Spleen (tissue), 7 donors: ENCODE measurements around the gene FBXW7.

Experiments
- CTCF ChIP-seq, 11 experiments: fragments of 200-600 bp in 7 of 11; fragments of 450-650 bp in 4 of 11; sonication (generic) in 4 of 11; IDR thresholded peaks in 8 of 11; conservative IDR thresholded peaks in 3 of 11; 1 replicate in 7 of 11; 2 replicates in 4 of 11; pipeline versions ENCODE4 v1.4.0 to v1.8.0; 2016 to 2021; ENCODE audit warnings: antibody characterized with exemption in 11 of 11, inconsistent platforms in 4 of 11, mild to moderate bottlenecking in 1 of 11
- POLR2A ChIP-seq, 3 donors: fragments of 450-650 bp; IDR thresholded peaks; one replicate each; pipeline ENCODE4 v1.5.1; 2017; ENCODE audit warnings: antibody characterized with exemption in 3 of 3, mild to moderate bottlenecking in 1 of 3
- POLR2AphosphoS5 ChIP-seq, 3 donors: sonication (generic); formaldehyde crosslinking; IDR thresholded peaks; one replicate each; pipeline ENCODE4 v1.5.1; 2017; ENCODE audit warnings: antibody characterized with exemption in 3 of 3
- donor health status: DM: no; HTN: no; CAD: no; lungs with moderate emphysema.
- donor health status: DM: no; HTN: no; CAD: no.
- donor health status: DM: no; HTN: no; CAD: no.

GRCh38 chr4:152398060-152398459, 137.8 kb downstream of the FBXW7 start:
- TF ChIP-seq CTCF (IDR thresholded peaks at IDR 0.05 in 8 of 11, conservative IDR thresholded peaks at IDR 0.05 in 3 of 11) (peak in 2 of 11 experiments; percentile 8 to 31), POLR2A (IDR thresholded peaks at IDR 0.05) (no peak), POLR2AphosphoS5 (IDR thresholded peaks at IDR 0.05) (no peak)
